Nephron progenitor cell (in vitro differentiated cells): Measurements from ENCODE around the gene MZF1.
"Not testable (repeated sequence)": the region's sequence is repeated elsewhere in the genome, so short reads cannot be mapped to it uniquely, and the experiment has no call there.

ENCODE experiments used
- DNase-seq: peaks from one replicate; pipeline ENCODE4 v3.0.0; 2021
- H3K27ac Mint-ChIP-seq: 2 replicates; pipeline ENCODE4 v1.8.0; 2021; ENCODE audit warnings: mild to moderate bottlenecking, moderate library complexity, mixed read lengths
- H3K27me3 Mint-ChIP-seq: 2 replicates; pipeline ENCODE4 v1.8.0; 2021; ENCODE audit warnings: mild to moderate bottlenecking, low read depth, mixed read lengths; ENCODE audit not compliant: poor library complexity
- H3K36me3 Mint-ChIP-seq: 2 replicates; pipeline ENCODE4 v1.8.0; 2021; ENCODE audit warnings: low read depth, mixed read lengths
- H3K4me1 Mint-ChIP-seq: 2 replicates; pipeline ENCODE4 v1.8.0; 2021; ENCODE audit warnings: mixed read lengths
- H3K4me3 Mint-ChIP-seq: 2 replicates; pipeline ENCODE4 v1.8.0; 2021; ENCODE audit warnings: mild to moderate bottlenecking, moderate library complexity, mixed read lengths
- H3K9me3 Mint-ChIP-seq: 2 replicates; pipeline ENCODE4 v1.8.0; 2021; ENCODE audit warnings: mild to moderate bottlenecking, moderate library complexity, mixed read lengths
- TF ChIP-seq, protein P1 (sequence below): fragments of 200-600 bp; sonication (generic); IDR thresholded peaks from 2 replicates; pipeline ENCODE4 v1.5.0; 2021; ENCODE audit warnings: antibody characterized with exemption

MZF1 gene

DNA sequence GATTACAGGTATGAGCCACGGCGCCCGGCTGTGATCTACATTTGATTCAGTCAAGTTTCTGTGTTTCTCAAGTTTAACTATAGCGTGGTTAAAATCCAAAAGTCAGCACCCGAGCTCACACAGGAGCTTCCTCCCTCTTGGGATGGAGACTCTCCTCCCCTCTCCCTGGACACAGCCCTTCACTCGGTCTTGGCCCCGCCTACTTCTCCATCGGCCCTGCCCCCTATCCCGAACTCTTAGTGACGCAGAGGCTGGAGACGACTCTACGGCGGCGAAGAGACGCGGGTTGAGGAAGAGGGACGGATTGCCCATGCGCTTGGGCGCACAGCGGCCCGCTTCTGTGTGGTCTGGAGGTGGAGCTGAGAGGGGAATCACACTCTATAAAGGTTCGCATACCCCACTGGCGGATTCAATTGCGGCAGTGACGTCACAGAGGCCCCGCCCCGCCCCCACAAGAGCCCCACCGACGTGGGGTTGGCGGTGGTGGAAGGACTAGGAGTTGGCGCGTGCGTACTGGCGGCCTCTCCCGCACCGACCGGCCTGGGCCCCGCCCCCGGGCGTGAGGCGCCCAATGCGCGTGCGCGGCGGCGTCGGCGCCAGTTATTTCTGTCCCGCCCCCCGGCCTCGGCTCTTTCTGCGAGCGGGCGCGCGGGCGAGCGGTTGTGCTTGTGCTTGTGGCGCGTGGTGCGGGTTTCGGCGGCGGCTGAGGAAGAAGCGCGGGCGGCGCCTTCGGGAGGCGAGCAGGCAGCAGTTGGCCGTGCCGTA, 29.1 kb downstream of the MZF1 start, which contains the start of gene TRIM28:
Gene TRIM28 (plus strand): TSS at position 239 of the 765 bp plus-strand sequence. CDS start 694 bp downstream, outside the sequence.
- Mint-ChIP-seq H3K4me3 (peak within 1 kb of the TSS; percentile 98), H3K27ac (peak within 1 kb of the TSS; percentile 99), H3K4me1 (peaks cover 28% of the 10 kb centered on the region), H3K36me3 (peaks cover 30% of the 10 kb centered on the region), H3K9me3 (no peaks in the 10 kb centered on the region), H3K27me3 (peaks cover 46% of the 10 kb centered on the region)
- TF ChIP-seq, protein P1, sequence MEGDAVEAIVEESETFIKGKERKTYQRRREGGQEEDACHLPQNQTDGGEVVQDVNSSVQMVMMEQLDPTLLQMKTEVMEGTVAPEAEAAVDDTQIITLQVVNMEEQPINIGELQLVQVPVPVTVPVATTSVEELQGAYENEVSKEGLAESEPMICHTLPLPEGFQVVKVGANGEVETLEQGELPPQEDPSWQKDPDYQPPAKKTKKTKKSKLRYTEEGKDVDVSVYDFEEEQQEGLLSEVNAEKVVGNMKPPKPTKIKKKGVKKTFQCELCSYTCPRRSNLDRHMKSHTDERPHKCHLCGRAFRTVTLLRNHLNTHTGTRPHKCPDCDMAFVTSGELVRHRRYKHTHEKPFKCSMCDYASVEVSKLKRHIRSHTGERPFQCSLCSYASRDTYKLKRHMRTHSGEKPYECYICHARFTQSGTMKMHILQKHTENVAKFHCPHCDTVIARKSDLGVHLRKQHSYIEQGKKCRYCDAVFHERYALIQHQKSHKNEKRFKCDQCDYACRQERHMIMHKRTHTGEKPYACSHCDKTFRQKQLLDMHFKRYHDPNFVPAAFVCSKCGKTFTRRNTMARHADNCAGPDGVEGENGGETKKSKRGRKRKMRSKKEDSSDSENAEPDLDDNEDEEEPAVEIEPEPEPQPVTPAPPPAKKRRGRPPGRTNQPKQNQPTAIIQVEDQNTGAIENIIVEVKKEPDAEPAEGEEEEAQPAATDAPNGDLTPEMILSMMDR = no peak
- peak; percentile 100 for DNase-seq

DNA sequence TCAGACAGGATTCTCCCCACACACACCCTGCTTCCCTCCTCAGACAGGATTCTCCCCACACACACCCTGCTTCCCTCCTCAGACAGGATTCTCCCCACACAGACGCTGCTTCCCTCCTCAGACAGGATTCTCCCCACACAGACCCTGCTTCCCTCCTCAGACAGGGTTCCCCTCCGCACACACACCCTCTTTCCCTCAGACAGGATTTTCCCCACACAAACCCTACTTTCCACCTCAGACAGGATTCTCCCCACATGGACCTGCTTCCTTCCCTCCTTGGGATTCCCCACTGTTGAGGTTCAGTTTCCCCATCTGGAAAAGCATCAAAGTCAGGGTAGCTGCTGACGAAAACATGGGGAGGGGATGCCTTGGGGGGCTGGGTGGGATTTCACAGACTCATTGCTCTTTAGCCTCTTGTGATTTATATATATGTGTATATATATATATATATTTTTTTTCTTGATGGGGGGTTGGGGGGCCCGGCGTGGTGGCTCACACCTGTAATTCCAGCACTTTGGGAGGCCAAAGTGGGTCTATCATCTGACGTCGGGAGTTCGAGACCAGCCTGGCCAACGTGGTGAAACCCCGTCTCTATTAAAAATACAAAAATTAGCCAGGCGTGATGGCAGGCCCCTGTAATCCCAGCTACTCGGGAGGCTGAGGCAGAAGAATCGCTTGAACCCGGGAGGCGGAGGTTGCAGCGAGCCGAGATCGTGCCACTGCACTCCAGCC, 30.3 kb downstream of the MZF1 start:
- Mint-ChIP-seq H3K27me3 (peaks cover 50% of the 10 kb centered on the region), H3K4me3 (peak overlapping the region; percentile 47), H3K36me3 (peaks cover 24% of the 10 kb centered on the region), H3K4me1 (peaks cover 28% of the 10 kb centered on the region)
- DNase-seq, H3K27ac Mint-ChIP-seq, H3K9me3 Mint-ChIP-seq: not testable (repeated sequence)

DNA sequence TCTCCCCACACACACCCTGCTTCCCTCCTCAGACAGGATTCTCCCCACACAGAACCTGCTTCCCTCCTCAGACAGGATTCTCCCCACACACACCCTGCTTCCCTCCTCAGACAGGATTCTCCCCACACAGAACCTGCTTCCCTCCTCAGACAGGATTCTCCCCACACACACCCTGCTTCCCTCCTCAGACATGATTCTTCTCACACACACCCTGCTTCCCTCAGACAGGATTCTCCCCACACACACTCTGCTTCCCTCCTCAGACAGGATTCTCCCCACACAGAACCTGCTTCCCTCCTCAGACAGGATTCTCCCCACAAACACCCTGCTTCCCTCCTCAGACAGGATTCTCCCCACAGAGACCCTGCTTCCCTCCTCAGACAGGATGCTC, 34.0 kb downstream of the MZF1 start:
- H3K36me3 Mint-ChIP-seq, DNase-seq, H3K27ac Mint-ChIP-seq, H3K4me3 Mint-ChIP-seq, H3K9me3 Mint-ChIP-seq: not testable (repeated sequence)
- Mint-ChIP-seq H3K27me3 (peaks cover 47% of the 10 kb centered on the region), H3K4me1 (peaks cover 21% of the 10 kb centered on the region)

DNA sequence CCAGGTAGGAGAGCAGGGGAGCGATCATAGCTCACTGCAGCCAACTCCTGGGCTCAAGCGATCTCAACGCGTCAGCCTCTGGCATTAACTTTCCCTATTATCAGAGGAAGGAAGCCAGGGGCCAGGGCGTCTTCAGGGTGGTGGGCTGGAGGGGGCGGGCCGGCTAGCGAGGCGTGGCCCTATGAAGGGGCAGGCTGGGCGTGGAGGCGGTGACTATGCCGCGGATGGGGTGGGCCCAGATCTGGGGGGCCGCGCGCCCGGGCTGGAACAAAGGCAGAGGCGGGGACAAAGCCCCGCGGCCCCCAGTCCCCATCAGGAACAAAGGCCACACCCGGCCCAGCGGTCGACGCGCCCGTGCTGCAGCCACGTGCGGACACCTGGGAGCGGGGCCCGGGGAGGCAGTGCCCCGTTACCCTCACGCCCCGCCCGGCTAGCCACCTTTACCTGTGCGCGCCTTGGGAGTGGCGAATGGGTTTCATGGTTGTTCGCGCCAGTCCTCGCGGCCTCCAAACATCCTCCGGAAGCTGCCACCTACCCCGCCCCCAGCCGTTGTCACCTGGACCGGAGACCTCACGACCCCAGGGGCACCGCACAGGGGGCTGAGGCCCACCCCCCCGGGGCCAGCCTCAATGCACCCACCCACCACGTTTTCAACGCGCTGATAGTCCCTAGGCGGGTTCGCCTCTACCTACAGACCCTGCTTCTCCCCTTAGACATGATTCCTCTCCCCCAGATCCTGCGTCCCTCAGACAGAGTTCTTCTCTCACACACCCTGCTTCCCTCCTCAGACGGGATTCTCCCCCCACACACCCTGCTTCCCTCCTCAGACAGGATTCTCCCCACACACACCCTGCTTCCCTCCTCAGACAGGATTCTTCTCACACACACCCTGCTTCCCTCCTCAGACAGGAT, 34.6 kb downstream of the MZF1 start:
- H3K4me3 Mint-ChIP-seq = peak overlapping the region; percentile 88
- peak; percentile 88 for DNase-seq
- peak overlapping the region; percentile 95 for H3K27ac Mint-ChIP-seq

DNA sequence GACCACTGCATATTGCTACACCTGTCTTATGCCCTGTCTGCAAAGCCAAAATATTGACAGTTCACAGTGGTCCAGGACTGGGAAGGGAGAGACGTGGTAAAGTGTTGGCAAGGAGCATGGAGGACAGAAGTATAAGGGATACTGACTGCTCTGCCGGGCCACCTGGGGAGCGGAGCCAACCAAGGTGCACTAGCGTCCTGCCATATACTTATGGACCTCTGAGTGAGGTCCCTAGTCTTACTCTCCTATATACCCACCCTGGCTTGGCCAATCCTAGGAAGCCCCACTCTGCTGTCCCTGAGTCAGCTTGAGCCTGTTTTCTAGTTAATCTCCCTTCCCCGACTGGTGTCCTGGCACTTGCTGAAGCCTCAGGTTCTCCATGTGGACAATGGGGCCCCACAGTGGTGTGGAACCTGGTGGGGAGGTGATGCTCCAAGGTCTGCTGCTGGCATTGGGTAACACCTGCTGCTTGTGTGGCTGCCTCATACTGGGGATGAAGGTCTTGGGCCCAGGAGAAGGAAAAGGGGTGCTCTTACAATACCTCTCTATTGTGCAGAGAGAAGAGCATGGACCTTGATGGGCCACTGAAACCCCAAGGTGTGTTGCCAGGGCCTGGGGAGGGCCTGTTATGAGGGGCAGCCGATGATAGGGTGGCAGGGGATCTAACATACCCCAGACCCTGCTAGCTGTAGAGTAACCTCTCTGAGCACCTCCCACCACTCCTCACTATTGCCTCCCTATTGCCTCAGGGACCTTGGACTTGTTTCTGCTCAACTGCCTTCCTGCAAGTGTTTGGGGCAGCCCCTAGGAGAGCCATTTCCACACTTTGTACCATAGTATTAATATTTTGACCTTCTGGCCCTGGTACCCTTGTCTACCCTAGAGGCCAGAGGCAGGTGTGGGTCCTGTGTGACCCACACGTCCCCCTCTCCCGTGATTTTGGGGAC, 36.0 kb downstream of the MZF1 start:
- no peaks in the 10 kb centered on the region for H3K9me3 Mint-ChIP-seq
- no peak overlapping the region for H3K4me3 Mint-ChIP-seq
- H3K27ac Mint-ChIP-seq = no peak overlapping the region
- DNase-seq = no peak
- H3K4me1 Mint-ChIP-seq = peaks cover 14% of the 10 kb centered on the region
- peaks cover 27% of the 10 kb centered on the region for H3K27me3 Mint-ChIP-seq
- no peaks in the 10 kb centered on the region for H3K36me3 Mint-ChIP-seq
- TF ChIP-seq, protein P1 = no peak

More for the DNA sequence above, 34.6 kb downstream of the MZF1 start:
- no peaks in the 10 kb centered on the region for H3K36me3 Mint-ChIP-seq
- TF ChIP-seq, protein P1 = no peak
- no peaks in the 10 kb centered on the region for H3K9me3 Mint-ChIP-seq
- peaks cover 16% of the 10 kb centered on the region for H3K4me1 Mint-ChIP-seq
- H3K27me3 Mint-ChIP-seq = peaks cover 41% of the 10 kb centered on the region

DNA sequence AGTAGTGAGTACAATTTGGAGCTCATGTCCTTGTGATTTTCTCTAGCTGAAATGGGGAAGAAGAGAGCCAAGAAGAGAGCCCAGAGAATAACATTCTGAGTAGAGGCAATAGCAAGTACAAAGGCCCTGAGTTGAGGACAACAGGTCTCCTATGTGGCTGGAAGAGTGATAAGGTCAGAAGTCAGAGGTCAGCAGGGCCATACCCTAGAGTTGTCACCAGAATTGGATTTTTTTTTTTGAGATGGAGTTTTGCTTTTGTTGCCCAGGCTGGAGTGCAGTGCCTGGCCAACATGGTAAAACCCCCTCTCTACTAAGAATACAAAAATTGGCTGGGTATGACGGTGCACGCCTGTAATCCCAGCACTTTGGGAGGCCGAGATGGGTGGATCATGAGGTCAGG, 37.3 kb downstream of the MZF1 start:
- DNase-seq = no peak
- Mint-ChIP-seq H3K4me1 (peaks cover 14% of the 10 kb centered on the region), H3K27me3 (peaks cover 27% of the 10 kb centered on the region), H3K27ac (no peak overlapping the region), H3K4me3 (no peak overlapping the region), H3K36me3 (no peaks in the 10 kb centered on the region), H3K9me3 (no peaks in the 10 kb centered on the region)
- TF ChIP-seq, protein P1 = no peak
